ENCODE data around the gene KCTD3.

DNA sequence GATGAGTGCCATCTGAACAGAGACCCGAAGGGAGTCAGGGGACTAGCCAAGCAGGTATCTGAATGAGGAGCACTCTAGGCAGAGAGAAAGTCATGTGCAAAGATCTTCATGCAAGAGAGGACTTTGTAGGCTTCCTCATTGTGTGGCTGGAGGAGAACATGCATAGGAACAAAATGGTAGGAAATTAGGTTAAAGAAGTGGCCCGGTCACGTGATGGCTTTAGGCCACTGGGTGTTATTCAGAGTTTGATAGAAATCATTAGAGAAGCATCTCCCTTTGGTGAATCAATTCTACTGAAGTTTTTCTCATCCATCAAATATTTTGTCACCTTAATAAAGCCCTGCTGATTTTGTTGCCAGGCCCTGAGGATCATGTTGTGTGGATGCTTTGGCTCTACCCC lies 45.8 kb upstream of the KCTD3 start:
- no peak for TF ChIP-seq POLR2A (IDR thresholded peaks at IDR 0.05; ENCODE audit: low read length)
- TF ChIP-seq GATA1 (IDR thresholded peaks at IDR 0.05; ENCODE audit: low read depth, low read length): no peak
